Cardiac fibroblast (primary cell): Measurements from ENCODE around the gene ABLIM1.
A peak's percentile ranks its signal among the peaks of the same experiment; 100 is the strongest.

ENCODE experiments used
- DNase-seq, 2 donors: peaks; one replicate each; pipeline versions ENCODE4 v3.0.0 to v3.0.0-alpha.2; 2010; ENCODE audit warnings: low read depth in 2 of 2
- H3K4me3 ChIP-seq, 2 donors: replicated peaks in 1 of 2; 1 replicate in 1 of 2; 2 replicates in 1 of 2; pipeline ENCODE4 v1.5.1; 2011; ENCODE audit warnings: low read depth in 2 of 2, low read length in 2 of 2, mild to moderate bottlenecking in 2 of 2, moderate library complexity in 1 of 2
- CTCF ChIP-seq: IDR thresholded peaks from one replicate; pipeline ENCODE4 v1.5.1; 2011; ENCODE audit warnings: low read depth, mild to moderate bottlenecking, low read length, inconsistent platforms

Gene ABLIM1

GRCh38 chr10:114426476-114426875 is 231.6 kb downstream of the ABLIM1 start:
- no peak overlapping the region for H3K4me3 ChIP-seq
- peak in 1 of 2 donors; percentile 15 for DNase-seq
- TF ChIP-seq CTCF, result no peak

- DNase-seq, result no peak
- H3K4me3 ChIP-seq, result no peak overlapping the region
- no peak for TF ChIP-seq CTCF
Measured at GRCh38 chr10:114420811-114421485, 237.1 kb downstream of the ABLIM1 start.

- DNase-seq, result no peak
- no peak overlapping the region for H3K4me3 ChIP-seq
- TF ChIP-seq CTCF, result no peak
Measured at GRCh38 chr10:114418109-114418508, 240.0 kb downstream of the ABLIM1 start.

DNA sequence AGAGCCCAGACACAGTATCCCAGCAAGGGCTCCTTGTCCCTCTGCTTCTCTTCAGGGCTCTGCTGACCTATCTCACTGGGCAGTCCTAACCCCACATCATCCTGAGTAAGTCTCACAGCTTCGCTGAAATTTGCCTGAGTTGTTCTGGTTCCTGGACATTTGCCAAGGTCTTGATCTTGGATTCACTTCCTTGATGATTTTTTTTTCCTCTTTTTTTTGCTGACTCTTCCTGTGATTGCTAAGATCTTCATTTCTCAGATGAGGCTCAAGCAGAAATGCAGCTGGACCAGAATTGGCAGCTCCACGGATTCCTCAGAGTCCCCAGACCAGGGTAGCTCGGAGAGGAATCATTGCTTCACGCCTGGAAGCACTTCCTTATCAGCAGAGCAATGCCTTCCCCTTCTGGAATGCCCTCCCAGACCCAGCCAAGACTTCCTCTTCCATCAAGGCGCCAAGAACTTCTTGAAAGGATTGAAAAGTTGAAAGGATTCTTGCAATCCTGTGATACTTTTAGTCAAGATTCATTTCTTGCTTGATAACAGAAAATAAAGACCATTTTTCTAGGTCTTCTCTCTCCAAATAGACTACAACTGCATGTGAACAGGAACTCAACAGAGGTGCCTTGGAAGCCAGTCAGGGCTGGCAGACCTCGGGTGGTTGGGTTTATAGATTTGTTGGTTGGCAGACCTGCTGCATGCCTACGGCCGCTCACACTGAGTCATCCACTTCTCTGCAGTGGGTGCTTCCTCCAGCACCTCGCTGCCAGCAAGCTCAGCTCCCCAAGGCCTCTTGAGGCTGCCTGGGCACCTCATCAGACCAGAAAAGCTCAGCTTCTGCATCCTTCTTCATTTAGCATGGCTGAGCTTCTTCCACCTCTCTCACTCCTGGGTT is 244.9 kb downstream of the ABLIM1 start:
- peak; percentile 62 to 75 for DNase-seq
- TF ChIP-seq CTCF, result no peak
- no peak overlapping the region for H3K4me3 ChIP-seq

- no peak for TF ChIP-seq CTCF
- peak in 1 of 2 donors; percentile 37 for DNase-seq
- H3K4me3 ChIP-seq, result no peak overlapping the region
Measured at GRCh38 chr10:114408968-114409444, 249.1 kb downstream of the ABLIM1 start.

- no peak overlapping the region for H3K4me3 ChIP-seq
- no peak for DNase-seq
- TF ChIP-seq CTCF, result no peak
Measured at GRCh38 chr10:114408112-114408967, 249.7 kb downstream of the ABLIM1 start.
